MM.1S (cell line): Measurements from ENCODE around the gene MAP7D1.

Experiments used
- EZH2 ChIP-seq: fragments of 300-600 bp; sonication (generic); optimal IDR thresholded peaks from 2 replicates; pipeline ENCODE3; 2017; ENCODE audit warnings: low read depth, mild to moderate bottlenecking, antibody characterized with exemption, low read length, mixed read lengths
- TF ChIP-seq, protein P1 (sequence below): fragments of 300-600 bp; sonication (generic); IDR thresholded peaks from 2 replicates; pipeline ENCODE4 v1.5.1; 2016; ENCODE audit warnings: antibody characterized with exemption, low read length, mixed read lengths

DNA sequence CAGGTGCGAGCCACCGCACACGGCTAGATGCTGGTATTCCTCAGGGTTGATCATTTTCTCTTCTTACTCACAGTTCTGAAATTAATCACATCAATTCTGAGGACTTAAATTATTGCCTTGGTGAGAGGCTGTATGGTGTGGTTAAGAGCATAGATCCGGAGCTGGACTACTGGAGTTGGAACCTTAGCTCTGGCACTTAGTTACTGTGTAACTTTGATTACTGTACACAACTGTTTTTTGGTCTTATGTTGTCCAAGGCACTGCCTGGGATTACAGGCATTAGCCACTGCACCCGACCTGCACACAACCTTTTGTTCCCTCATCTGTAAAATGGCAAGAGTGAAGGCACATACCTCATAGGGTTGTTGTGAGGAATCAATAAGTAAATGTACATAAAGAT lies 42.7 kb downstream of the MAP7D1 start:
- TF ChIP-seq, protein P1, sequence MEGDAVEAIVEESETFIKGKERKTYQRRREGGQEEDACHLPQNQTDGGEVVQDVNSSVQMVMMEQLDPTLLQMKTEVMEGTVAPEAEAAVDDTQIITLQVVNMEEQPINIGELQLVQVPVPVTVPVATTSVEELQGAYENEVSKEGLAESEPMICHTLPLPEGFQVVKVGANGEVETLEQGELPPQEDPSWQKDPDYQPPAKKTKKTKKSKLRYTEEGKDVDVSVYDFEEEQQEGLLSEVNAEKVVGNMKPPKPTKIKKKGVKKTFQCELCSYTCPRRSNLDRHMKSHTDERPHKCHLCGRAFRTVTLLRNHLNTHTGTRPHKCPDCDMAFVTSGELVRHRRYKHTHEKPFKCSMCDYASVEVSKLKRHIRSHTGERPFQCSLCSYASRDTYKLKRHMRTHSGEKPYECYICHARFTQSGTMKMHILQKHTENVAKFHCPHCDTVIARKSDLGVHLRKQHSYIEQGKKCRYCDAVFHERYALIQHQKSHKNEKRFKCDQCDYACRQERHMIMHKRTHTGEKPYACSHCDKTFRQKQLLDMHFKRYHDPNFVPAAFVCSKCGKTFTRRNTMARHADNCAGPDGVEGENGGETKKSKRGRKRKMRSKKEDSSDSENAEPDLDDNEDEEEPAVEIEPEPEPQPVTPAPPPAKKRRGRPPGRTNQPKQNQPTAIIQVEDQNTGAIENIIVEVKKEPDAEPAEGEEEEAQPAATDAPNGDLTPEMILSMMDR, result no peak
- TF ChIP-seq EZH2, result no peak
